Measurements from ENCODE around the gene MIB2.

Gene MIB2

DNA sequence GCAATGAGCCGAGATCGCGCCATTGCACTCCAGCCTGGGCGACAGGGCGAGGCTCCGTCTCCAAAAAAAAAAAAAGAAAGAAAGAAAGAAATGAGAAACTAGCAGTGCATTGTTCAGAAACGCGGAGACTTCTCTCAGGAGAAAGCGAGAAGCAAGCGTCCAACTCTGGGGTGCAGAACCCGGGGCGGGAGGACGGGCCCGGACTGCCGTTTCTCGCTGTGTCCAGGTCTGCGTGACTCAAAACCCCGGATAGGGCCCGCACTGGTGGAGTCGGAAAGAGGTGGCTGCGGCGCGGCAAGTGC, 395 bp upstream of the MIB2 start:
- no peak for TF ChIP-seq SPI1 (IDR thresholded peaks at IDR 0.05; ENCODE audit: borderline replicate concordance, low read depth)
- TF ChIP-seq GABPA (IDR thresholded peaks at IDR 0.05; ENCODE audit: low read depth), result no peak
- no peak for TF ChIP-seq POLR2AphosphoS5 (IDR thresholded peaks at IDR 0.05; ENCODE audit: low read depth)
- TF ChIP-seq, protein P1, sequence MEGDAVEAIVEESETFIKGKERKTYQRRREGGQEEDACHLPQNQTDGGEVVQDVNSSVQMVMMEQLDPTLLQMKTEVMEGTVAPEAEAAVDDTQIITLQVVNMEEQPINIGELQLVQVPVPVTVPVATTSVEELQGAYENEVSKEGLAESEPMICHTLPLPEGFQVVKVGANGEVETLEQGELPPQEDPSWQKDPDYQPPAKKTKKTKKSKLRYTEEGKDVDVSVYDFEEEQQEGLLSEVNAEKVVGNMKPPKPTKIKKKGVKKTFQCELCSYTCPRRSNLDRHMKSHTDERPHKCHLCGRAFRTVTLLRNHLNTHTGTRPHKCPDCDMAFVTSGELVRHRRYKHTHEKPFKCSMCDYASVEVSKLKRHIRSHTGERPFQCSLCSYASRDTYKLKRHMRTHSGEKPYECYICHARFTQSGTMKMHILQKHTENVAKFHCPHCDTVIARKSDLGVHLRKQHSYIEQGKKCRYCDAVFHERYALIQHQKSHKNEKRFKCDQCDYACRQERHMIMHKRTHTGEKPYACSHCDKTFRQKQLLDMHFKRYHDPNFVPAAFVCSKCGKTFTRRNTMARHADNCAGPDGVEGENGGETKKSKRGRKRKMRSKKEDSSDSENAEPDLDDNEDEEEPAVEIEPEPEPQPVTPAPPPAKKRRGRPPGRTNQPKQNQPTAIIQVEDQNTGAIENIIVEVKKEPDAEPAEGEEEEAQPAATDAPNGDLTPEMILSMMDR (IDR thresholded peaks at IDR 0.05; ENCODE audit: insufficient read depth, low read length), result no peak
- TF ChIP-seq, protein P2, sequence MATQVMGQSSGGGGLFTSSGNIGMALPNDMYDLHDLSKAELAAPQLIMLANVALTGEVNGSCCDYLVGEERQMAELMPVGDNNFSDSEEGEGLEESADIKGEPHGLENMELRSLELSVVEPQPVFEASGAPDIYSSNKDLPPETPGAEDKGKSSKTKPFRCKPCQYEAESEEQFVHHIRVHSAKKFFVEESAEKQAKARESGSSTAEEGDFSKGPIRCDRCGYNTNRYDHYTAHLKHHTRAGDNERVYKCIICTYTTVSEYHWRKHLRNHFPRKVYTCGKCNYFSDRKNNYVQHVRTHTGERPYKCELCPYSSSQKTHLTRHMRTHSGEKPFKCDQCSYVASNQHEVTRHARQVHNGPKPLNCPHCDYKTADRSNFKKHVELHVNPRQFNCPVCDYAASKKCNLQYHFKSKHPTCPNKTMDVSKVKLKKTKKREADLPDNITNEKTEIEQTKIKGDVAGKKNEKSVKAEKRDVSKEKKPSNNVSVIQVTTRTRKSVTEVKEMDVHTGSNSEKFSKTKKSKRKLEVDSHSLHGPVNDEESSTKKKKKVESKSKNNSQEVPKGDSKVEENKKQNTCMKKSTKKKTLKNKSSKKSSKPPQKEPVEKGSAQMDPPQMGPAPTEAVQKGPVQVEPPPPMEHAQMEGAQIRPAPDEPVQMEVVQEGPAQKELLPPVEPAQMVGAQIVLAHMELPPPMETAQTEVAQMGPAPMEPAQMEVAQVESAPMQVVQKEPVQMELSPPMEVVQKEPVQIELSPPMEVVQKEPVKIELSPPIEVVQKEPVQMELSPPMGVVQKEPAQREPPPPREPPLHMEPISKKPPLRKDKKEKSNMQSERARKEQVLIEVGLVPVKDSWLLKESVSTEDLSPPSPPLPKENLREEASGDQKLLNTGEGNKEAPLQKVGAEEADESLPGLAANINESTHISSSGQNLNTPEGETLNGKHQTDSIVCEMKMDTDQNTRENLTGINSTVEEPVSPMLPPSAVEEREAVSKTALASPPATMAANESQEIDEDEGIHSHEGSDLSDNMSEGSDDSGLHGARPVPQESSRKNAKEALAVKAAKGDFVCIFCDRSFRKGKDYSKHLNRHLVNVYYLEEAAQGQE (IDR thresholded peaks at IDR 0.05; ENCODE audit: insufficient replicate concordance, low read depth), result no peak
- Histone ChIP-seq H3K4me3 (replicated peaks; ENCODE audit: insufficient read depth, low read length) (peak overlapping the region; percentile 68), H3K27me3 (ENCODE audit: insufficient read depth, poor library complexity, severe bottlenecking) (no peaks in the 10 kb centered on the region), H3K27ac (replicated peaks) (peak overlapping the region; percentile 95)
- DNase-seq (ENCODE audit: low read depth in 1 of 2, low spot score in 1 of 2), result no peak

DNA sequence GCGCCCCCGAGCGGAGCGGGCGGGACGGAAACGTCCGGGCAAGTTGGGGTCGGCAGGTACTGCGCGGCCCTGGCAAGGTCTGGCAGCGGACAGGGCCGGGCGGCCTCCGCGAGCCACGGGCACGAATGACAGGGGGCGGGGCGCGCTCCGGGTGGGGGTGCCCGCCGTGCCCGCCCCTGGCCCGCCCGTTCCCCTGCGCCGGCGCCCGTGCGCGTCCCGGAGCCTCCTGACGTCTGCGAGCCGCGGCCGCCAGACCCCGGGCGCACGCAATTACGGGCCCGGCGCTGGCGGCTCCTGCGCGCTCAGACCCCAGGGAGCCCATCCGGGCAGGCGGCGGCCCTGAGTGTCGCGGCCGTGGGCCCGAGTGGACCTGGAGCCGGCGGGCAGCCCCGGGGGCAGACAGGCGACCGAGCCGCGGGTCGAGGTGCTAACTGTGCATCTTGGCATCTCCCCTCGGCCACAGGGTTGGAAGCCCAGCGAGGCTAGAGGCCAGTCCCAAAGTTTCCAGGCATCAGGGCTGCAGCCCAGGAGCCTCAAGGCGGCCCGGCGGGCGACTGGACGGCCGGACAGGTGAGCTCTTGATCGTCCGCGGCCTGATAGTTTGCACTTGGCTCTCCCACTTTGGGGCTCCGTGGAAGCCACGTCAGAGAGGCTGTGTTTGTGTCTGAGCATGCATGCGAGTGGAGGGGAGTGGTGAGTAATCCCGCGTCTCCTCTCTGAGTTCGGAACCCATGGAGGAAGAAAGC, 918 bp downstream of the MIB2 start:
- no peak for DNase-seq (ENCODE audit: low read depth in 1 of 2, low spot score in 1 of 2)
- Histone ChIP-seq H3K4me3 (replicated peaks; ENCODE audit: insufficient read depth, low read length) (peak overlapping the region; percentile 68), H3K27ac (replicated peaks) (no peak overlapping the region)

DNA sequence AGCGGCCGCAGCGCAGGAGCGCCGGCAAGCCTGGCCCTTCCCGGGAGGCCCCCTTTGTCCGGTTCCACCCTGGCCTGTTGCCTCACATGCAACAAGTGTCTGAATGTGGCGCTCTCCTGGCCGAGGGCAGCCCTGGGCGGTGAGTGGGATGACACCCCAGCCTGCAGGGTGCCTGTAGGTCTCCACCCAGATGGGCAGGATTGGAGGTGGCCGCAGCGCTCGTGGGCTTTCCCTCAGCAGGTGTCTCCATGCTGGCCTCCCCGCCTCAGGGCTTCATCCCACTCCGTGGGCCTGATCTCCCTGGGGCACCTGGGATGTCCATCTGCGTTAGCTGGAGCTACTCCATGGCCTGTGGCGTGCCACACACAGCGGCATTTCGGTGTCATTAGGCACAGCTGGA, 1.5 kb downstream of the MIB2 start:
- TF ChIP-seq GABPA (IDR thresholded peaks at IDR 0.05; ENCODE audit: low read depth), result no peak
- TF ChIP-seq SPI1 (IDR thresholded peaks at IDR 0.05; ENCODE audit: borderline replicate concordance, low read depth), result no peak
- TF ChIP-seq, protein P2 (IDR thresholded peaks at IDR 0.05; ENCODE audit: insufficient replicate concordance, low read depth), result no peak
- TF ChIP-seq, protein P1 (IDR thresholded peaks at IDR 0.05; ENCODE audit: insufficient read depth, low read length), result no peak
- TF ChIP-seq POLR2AphosphoS5 (IDR thresholded peaks at IDR 0.05; ENCODE audit: low read depth), result no peak
- Histone ChIP-seq H3K27me3 (ENCODE audit: insufficient read depth, poor library complexity, severe bottlenecking) (no peaks in the 10 kb centered on the region), H3K27ac (replicated peaks) (no peak overlapping the region), H3K4me3 (replicated peaks; ENCODE audit: insufficient read depth, low read length) (peak overlapping the region; percentile 68; the same call in 1 of the 2 replicates)
- DNase-seq (ENCODE audit: low read depth in 1 of 2, low spot score in 1 of 2), result no peak

More for the DNA sequence above, 918 bp downstream of the MIB2 start:
- TF ChIP-seq, protein P2 (IDR thresholded peaks at IDR 0.05; ENCODE audit: insufficient replicate concordance, low read depth), result no peak
- no peak for TF ChIP-seq SPI1 (IDR thresholded peaks at IDR 0.05; ENCODE audit: borderline replicate concordance, low read depth)
- TF ChIP-seq, protein P1 (IDR thresholded peaks at IDR 0.05; ENCODE audit: insufficient read depth, low read length), result no peak
- TF ChIP-seq POLR2AphosphoS5 (IDR thresholded peaks at IDR 0.05; ENCODE audit: low read depth), result no peak
- TF ChIP-seq GABPA (IDR thresholded peaks at IDR 0.05; ENCODE audit: low read depth), result no peak
- H3K27me3 ChIP-seq (ENCODE audit: insufficient read depth, poor library complexity, severe bottlenecking), result no peaks in the 10 kb centered on the region

Data from HL-60 (cell line).